Right lobe of liver (tissue), 6 donors: ENCODE results near the gene RANBP3. TPM values are rescaled to one million over a fixed set of nuclear protein-coding genes. Genes with fewer than 3 reads are reported as not detected.

ENCODE experiments used
- ATAC-seq, 4 donors: fragments of 200-7000 bp; cut with Tn5 transposase; one replicate each; pipeline ENCODE4 v1.9.1; 2020; ENCODE audit warnings: mild to moderate bottlenecking in 4 of 4, moderate library complexity in 4 of 4
- DNase-seq, 3 donors: peaks; one replicate each; pipeline ENCODE4 v3.0.0-alpha.2; 2020
- H3K27ac ChIP-seq, 3 donors: fragments of 200-600 bp; one replicate each; pipeline ENCODE4 v1.8.0; 2022
- H3K27me3 ChIP-seq, 2 donors: fragments of 200-600 bp; one replicate each; pipeline ENCODE4 v1.8.0; 2022
- H3K36me3 ChIP-seq, 4 donors: fragments of 200-600 bp; sonication (generic) in 1 of 4; one replicate each; pipeline versions ENCODE4 v1.5.1 to v1.8.0; 2017 to 2022; ENCODE audit warnings: control low read depth in 1 of 4
- H3K4me1 ChIP-seq, 4 donors: fragments of 200-600 bp; sonication (generic) in 1 of 4; one replicate each; pipeline versions ENCODE4 v1.5.1 to v1.8.0; 2017 to 2022; ENCODE audit warnings: control low read depth in 1 of 4
- H3K4me3 ChIP-seq, 3 donors: fragments of 200-600 bp; one replicate each; pipeline ENCODE4 v1.8.0; 2022
- H3K9me3 ChIP-seq, 4 donors: fragments of 200-600 bp; sonication (generic) in 1 of 4; one replicate each; pipeline versions ENCODE4 v1.5.1 to v1.8.0; 2017 to 2022; ENCODE audit warnings: control low read depth in 1 of 4
- CTCF ChIP-seq, 4 donors: fragments of 200-600 bp in 3 of 4; fragments of 450-650 bp in 1 of 4; IDR thresholded peaks; one replicate each; pipeline versions ENCODE4 v1.5.1 to v1.8.0; 2016 to 2022; ENCODE audit warnings: antibody characterized with exemption in 4 of 4, mild to moderate bottlenecking in 2 of 4
- POLR2A ChIP-seq: fragments of 450-650 bp; IDR thresholded peaks from one replicate; pipeline ENCODE4 v1.6.1; 2017; ENCODE audit warnings: antibody characterized with exemption, mild to moderate bottlenecking
- WGBS: methylation state at CpG from one replicate; pipeline ENCODE4 v1.1.6; 2018; ENCODE audit warnings: low coverage, low lambda C conversion rate; ENCODE audit not compliant: insufficient coverage; ENCODE audit errors: missing lambda C conversion rate; 5-methylcytosine and 5-hydroxymethylcytosine counted together
- intact Hi-C, 2 donors: fragments of 100-400 bp; cut with DNase I; formaldehyde crosslinking; loops; one replicate each; pipeline versions ENCODE4 v1.11.2 to v1.14.1; 2022
- total RNA-seq, 6 experiments: library from RNA; depleted of rRNA in 2 of 6; stranded (reverse); fragments of >200 nt in 2 of 6; fragmentation: NEBNext Ultra II Directional in 3 of 6; extraction: Animal tissue kit (Norgen Biotek cat#: 25700) in 3 of 6; gene quantifications; one replicate each; pipeline versions ENCODE4 v1.1.0 to v1.2.4, GENCODE V29; 2016 to 2023
- donor health status: DM: no; HTN: yes; CAD: no.
- donor health status: DM: no; HTN: no; CAD: no.
- donor health status: DM: no; HTN: no; CAD: no.
- donor health status: DM: no; HTN: yes; CAD: no.
- donor health status: DM: no; HTN: yes; CAD: no.

RANBP3 gene
- total RNA-seq, 6 experiments from 2014 or later, result 21.7 to 49.5 (median 24.5) TPM

DNA sequence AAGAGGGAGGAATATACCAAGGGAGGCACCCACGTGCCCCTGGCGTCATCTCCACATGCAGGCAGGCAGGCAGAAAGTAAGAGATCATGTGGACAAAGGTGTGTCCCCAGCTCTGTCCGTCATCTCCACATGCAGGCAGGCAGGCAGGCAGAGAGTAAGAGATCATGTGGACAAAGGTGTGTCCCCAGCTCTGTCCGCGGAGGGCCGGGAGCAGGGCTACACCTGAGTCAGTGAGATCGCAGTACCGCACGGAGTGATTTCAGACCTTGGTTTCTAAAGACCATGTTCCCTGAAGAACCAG, 41.7 kb downstream of the RANBP3 start:
- H3K27ac ChIP-seq, result peak overlapping the region in 2 of 3 donors; percentile 33 to 80
- WGBS, result 42% methylated on average over 2 of the region's 9 CpGs
- H3K36me3 ChIP-seq, result peaks cover 0 to 25% (median 3%) of the 10 kb centered on the region in 4 donors
- ATAC-seq (peak; percentile 48 to 70 (median 62)), DNase-seq (no peak)
- H3K4me3 ChIP-seq, result no peak overlapping the region
- TF ChIP-seq POLR2A (no peak), CTCF (IDR thresholded peaks at IDR 0.05) (no peak)
- intact Hi-C loops, result no loop called here
- H3K4me1 ChIP-seq, result peaks cover 0 to 28% (median 14%) of the 10 kb centered on the region in 4 donors
- no peaks in the 10 kb centered on the region for H3K27me3 ChIP-seq
- no peaks in the 10 kb centered on the region for H3K9me3 ChIP-seq

DNA sequence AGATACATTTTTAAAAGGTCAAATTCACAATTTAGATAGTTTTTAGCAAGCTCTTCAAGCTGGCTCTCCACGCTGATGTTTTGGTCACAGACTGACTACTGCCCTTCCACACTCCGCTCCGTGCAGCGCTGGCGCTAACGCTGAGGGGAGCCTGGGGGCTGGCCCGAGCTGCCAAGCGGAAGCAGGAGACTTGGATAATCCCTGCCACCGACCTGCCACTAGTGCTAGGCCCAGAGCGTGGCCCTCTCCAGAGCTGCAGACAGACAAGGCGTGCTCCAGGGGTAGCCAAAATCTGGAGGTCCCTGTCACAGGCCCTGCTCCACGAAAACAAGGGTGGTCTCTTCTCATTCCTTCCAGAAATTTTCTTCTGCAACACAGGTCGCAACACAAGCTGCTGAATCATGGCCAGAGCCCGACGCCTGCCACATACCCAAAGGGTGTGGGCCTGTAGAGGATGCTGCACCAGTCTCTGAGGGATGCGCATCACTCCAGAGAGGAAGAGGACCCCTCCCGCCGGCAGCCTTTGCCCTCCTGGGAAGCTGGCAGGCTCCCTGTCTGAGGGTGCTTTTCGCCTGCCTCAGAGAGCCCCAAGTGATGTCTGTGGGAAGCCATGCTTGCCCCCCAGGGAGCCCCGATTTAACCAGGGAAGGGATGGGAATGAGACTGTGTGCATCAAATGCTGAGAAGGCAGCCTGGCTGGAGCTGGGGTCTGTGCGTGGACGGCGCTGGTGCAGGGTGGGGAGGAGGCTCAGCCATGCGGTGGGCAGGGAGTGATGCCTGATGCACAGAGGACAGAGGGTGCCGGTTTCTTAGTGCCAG, 42.3 kb downstream of the RANBP3 start:
- no peak for DNase-seq
- 72% methylated on average over 7 of the region's 25 CpGs for WGBS
- Histone ChIP-seq H3K36me3 (peaks cover 0 to 25% (median 3%) of the 10 kb centered on the region in 4 donors), H3K27me3 (no peaks in the 10 kb centered on the region), H3K4me3 (no peak overlapping the region), H3K4me1 (peaks cover 0 to 28% (median 14%) of the 10 kb centered on the region in 4 donors), H3K9me3 (no peaks in the 10 kb centered on the region), H3K27ac (peak overlapping the region in 1 of 3 donors; percentile 80)
- ATAC-seq, result no peak
- intact Hi-C loops, result no loop called here
- TF ChIP-seq POLR2A (no peak), CTCF (IDR thresholded peaks at IDR 0.05) (no peak)

GRCh38 chr19:5934774-5935472, 43.0 kb downstream of the RANBP3 start:
- Histone ChIP-seq H3K4me3 (no peak overlapping the region), H3K27me3 (no peaks in the 10 kb centered on the region), H3K4me1 (peaks cover 0 to 28% (median 14%) of the 10 kb centered on the region in 4 donors), H3K36me3 (peaks cover 0 to 28% (median 4%) of the 10 kb centered on the region in 4 donors), H3K27ac (no peak overlapping the region), H3K9me3 (no peaks in the 10 kb centered on the region)
- intact Hi-C loops, result no loop called here
- 55% methylated on average over 10 of the region's 16 CpGs for WGBS
- ATAC-seq (no peak), DNase-seq (no peak)
- TF ChIP-seq CTCF (IDR thresholded peaks at IDR 0.05), result no peak
- TF ChIP-seq POLR2A, result no peak

DNA sequence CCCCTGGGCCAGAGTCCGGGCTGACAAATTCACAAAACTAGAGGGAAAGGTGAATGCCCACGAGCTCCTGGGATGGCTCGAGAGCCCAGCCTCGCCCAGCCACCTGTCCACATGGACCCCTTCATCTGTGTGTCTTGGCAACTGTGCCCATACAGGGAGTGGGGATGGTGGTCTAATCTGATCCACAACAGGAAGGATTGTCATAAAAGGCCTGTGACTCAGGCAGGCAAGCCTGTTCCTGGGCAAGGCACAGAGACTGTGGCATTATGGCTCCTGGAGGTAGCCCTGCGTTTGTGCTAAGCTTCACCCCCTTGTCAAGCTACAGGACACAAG, 43.9 kb downstream of the RANBP3 start:
- H3K9me3 ChIP-seq, result no peaks in the 10 kb centered on the region
- peaks cover 0 to 28% (median 14%) of the 10 kb centered on the region in 4 donors for H3K4me1 ChIP-seq
- H3K27me3 ChIP-seq, result no peaks in the 10 kb centered on the region
- 23% methylated on average over 1 of the region's 5 CpGs for WGBS
- TF ChIP-seq POLR2A (no peak), CTCF (IDR thresholded peaks at IDR 0.05) (no peak)
- peaks cover 0 to 31% (median 4%) of the 10 kb centered on the region in 4 donors for H3K36me3 ChIP-seq
- intact Hi-C loops, result no loop called here
- ATAC-seq (no peak), DNase-seq (no peak)
- H3K4me3 ChIP-seq, result no peak overlapping the region
- no peak overlapping the region for H3K27ac ChIP-seq
